Measurements from ENCODE around the gene ZSCAN9.

ZSCAN9 gene

DNA sequence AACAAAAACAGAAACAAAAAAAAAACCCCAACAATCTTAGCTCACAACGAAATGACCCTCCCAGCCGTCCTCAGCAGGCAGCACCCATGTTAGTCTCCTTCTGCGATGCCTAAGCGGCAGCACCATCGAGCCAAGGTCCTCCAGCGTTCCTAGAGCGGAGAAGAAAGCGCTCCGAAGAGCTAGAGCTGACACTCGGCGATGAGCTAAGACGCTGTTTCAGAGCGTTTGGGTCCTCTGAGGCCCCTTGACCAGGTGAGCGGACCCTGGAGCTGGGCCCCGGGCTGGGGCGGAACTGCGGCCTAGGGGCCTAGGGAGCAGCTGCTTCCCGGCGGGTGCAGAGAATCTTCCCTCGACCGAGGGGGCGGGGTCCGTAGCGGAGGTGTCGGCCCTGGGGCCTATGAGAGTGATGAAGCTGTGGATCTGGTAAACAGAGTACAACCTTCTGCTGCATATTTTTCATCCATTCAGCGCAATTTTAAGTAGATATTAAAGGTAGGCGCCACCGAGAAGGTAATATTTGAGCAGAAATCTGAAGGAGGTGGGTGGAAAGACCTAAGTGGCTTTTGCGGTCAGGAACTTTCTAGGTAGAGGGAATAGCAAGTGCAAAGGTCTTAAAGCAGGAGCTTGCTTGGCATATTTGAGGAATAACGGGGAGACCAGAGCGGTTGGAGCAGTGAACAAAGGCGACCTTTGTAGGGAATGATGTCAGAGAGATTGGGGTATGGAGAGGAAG lies 42.1 kb downstream of the ZSCAN9 start, which contains the start of gene ZSCAN26:
ZSCAN26 (plus strand) TSS at position 182 of the 733 bp plus-strand sequence. CDS start 4,777 bp downstream, outside the sequence.
- DNase-seq (ENCODE audit: low spot score) = peak; percentile 84

DNA sequence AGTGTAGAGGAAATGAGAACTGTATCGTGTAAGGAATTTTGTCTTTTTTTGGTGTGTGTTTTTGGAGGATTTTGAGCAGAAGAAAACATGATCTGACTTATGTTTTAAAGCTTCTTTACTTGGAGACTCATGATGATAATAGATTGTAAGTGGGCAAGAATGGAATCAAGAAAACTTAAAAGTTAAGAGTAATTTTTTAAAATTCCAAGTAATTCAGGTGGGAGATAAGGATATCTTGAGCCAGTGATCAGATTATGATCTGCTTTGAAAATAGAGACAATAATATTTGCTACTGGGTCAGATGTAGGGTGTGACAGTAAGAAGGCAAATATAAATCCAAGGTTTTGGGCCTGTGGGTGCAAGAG lies 42.6 kb downstream of the ZSCAN9 start:
- DNase-seq (ENCODE audit: low spot score) = no peak

DNA sequence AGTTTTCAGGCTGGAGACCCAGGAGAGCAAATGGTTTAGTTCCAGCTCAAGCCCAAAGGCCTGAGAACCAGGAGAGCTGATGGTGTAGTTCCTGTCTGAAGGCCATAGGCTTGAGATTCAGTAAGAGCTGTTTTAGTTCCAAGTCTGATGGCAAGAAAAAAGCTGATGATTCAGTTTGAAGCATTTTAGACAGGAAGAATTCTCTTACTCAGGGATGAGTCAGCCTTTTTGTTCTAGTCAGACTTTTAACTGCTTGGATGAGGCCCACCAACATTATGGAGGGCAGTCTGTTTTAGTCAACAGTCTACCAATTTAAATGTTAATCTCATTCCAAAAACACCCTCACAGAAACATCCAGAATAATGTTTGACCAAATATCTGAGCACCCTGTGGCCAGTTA lies 44.4 kb downstream of the ZSCAN9 start:
- no peak for DNase-seq (ENCODE audit: low spot score)

DNA sequence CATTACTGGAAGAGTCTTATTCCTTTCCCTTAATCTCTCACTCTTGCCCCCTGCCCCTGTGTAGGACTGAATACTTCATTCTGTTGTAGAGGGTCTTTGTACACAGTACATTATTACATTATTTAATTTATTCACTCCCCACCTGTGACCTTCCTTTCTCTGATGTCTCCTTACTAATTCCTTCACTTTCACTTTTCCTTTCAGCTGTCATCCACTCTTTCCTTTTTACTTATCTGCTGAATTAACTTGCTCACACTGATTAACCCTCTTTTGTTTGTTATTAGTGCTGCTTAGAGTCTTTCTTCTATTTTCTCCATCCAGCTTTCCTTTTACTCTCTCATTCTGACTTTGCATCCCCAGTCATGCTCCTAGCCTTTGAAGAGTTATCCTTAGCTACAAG lies 49.8 kb downstream of the ZSCAN9 start:
- no peak for DNase-seq (ENCODE audit: low spot score)

DNA sequence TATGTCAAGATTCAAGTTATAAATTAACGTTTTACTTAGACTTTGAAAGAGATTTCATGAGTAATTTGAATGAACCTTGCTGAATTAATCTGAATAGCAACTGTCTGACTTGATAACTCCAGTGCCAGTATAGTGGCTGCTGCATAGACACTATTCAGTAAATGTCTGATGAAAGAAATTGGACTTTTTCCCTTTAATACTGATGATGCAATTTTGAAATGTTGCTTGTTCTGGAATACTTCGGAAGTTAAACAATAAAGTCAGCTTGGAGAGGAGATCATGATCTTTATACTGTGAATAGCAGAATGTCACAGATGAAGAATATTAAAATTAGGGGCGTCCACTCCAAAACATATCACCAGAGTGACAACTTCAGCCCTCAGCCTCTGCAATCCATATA lies 52.7 kb downstream of the ZSCAN9 start:
- DNase-seq (ENCODE audit: low spot score) = no peak

DNA sequence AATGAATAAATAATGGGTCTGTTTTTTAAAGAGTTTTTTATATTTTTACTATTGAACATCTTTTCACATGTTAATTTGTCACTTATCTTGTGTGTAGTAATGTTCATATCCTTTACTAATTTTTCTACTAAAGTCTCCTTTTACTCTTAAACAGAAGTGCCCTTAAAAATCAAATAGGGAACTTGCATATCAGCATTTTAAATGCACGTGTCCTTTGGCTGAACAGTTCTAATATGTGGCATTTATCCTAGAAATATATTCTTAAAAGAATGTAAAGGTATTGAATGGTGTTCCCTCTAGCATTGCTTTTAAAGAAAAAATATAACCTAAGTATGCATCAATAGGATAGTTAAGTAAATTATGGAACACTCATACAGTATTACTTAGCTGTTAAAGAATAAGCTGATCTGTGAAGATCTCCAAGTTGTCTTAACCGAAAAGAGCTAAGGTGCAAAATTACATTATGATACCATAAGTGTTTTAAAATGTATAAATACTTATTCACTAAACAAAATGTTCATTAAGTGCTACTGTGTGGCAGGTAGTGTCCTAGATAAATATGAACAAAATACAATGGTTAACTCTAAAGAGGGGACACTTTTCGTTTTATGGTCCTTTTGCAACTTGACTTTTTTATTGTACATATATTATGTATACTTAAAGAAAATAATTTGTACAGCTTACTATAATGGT lies 55.7 kb downstream of the ZSCAN9 start:
- no peak for DNase-seq (ENCODE audit: low spot score)

DNA sequence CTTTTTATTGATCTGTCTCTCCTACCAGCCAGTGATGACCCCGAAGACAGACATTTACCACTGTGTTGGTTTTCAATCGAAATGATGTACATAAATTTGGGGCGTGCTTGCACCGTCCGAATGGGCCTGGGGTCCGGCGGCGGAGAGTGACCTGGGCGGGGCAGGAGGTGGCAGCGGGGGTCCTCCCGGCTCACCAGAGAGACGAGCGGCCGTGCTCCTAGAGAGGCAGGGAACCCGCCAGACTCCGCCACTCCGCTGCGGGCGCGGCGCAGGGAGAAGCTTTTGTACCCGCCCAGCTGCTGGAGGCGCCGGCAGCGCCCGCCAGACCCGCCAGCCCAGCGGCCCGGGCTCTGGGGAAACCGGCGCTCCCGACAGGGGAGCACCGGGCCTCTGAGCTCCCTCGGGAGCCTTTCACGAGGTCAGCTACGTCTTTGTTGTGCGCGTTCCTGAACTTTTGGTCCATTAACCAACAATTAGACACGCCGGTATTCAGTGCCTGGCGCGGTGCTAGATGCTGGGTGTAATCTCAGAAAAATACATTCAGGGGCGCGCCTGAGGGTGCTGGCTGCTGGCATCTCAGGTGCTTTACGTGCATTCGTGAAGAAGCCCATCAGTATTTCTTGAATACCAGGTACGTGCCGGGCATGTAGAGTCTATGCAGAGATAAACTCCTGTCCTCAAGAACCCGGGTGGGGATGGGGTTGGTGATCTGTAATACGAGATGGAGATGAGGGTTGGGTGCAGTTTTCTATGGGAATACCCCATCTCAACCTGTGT lies 56.4 kb downstream of the ZSCAN9 start, which contains the start of gene PGBD1:
PGBD1 (plus strand) TSS at position 285 of the 777 bp plus-strand sequence. CDS start 2,242 bp downstream, outside the sequence.
- peak; percentile 90 for DNase-seq (ENCODE audit: low spot score)

DNA sequence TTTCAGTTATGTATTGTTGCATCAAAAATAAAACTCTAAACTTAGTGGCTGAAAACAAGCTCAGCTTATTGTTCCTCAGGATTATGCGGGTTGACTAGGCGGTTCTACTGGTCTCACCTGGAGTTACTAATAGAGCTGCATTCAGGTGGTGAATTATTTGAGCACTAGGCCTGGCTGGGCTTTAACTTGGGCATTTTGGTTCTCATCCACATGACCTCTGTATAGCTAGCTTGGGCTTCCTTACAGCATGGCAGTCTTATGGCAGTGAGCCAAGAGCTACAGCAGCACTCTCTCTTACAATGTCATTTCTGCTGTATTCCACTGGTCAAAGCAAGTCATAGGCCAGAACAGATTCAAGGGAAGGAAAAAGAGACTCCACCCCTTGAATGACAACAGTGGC lies 57.9 kb downstream of the ZSCAN9 start:
- DNase-seq (ENCODE audit: low spot score) = no peak

All from iPS-NIHi11 (cell line).